Esophagus squamous epithelium (tissue), 5 donors: Measurements from ENCODE around the gene TMPRSS12. TPM values are rescaled to one million over a fixed set of nuclear protein-coding genes. Genes with fewer than 3 reads are reported as not detected.

Experiments used
- DNase-seq: peaks from one replicate; lab custom pipeline; 2025; lab: John Stamatoyannopoulos, UW
- H3K27ac ChIP-seq, 4 donors: fragments of 200-600 bp; sonication (generic); one replicate each; pipeline ENCODE4 v1.5.1; 2016 to 2019; ENCODE audit warnings: mild to moderate bottlenecking in 1 of 4
- H3K27me3 ChIP-seq, 4 donors: fragments of 200-600 bp; sonication (generic); 1 replicate in 3 of 4; 2 replicates in 1 of 4; pipeline versions ENCODE4 v1.5.1 to v1.6.0; 2017 to 2021; ENCODE audit warnings: antibody characterized with exemption in 1 of 4
- H3K36me3 ChIP-seq, 3 donors: fragments of 200-600 bp; sonication (generic); one replicate each; pipeline ENCODE4 v1.5.1; 2016 to 2019
- H3K4me1 ChIP-seq, 3 donors: fragments of 200-600 bp; sonication (generic); one replicate each; pipeline ENCODE4 v1.5.1; 2017 to 2019
- H3K4me3 ChIP-seq, 4 donors: fragments of 200-600 bp; sonication (generic); 1 replicate in 3 of 4; 2 replicates in 1 of 4; pipeline ENCODE4 v1.5.1; 2016 to 2019; ENCODE audit warnings: mild to moderate bottlenecking in 2 of 4, moderate library complexity in 1 of 4
- H3K9me3 ChIP-seq, 3 donors: fragments of 200-600 bp; sonication (generic); one replicate each; pipeline ENCODE4 v1.5.1; 2016 to 2019
- POLR2A ChIP-seq, 4 donors: fragments of 450-650 bp; IDR thresholded peaks; one replicate each; pipeline ENCODE4 v1.6.1; 2017; ENCODE audit warnings: antibody characterized with exemption in 4 of 4, mild to moderate bottlenecking in 4 of 4, moderate library complexity in 3 of 4
- WGBS, 2 donors: methylation state at CpG; one replicate each; pipeline ENCODE4 v1.1.5; 2018; 5-methylcytosine and 5-hydroxymethylcytosine counted together
- intact Hi-C: fragments of 100-400 bp; cut with DNase I; formaldehyde crosslinking; loops from one replicate; pipeline ENCODE4 v1.15.0; 2022
- total RNA-seq, 4 donors: library from RNA; depleted of rRNA; stranded (reverse); fragments of >200 nt; gene quantifications; one replicate each; pipeline ENCODE4 v1.1.0, GENCODE V29; 2016
- TF ChIP-seq, protein P1 (sequence below), 6 experiments: fragments of 450-650 bp in 4 of 6; fragments of 200-600 bp in 2 of 6; sonication (generic) in 2 of 6; IDR thresholded peaks; one replicate each; pipeline ENCODE4 v1.5.1; 2016 to 2019; ENCODE audit warnings: antibody characterized with exemption in 6 of 6, mild to moderate bottlenecking in 4 of 6, moderate library complexity in 4 of 6
- donor health status: DM: yes; HTN: yes; CAD: no.

TMPRSS12 gene
- total RNA-seq, 4 donors from 2014 or later = not detected

- H3K36me3 ChIP-seq = no peaks in the 10 kb centered on the region
- H3K4me3 ChIP-seq = no peak overlapping the region
- WGBS, 2 donors = 80 to 94% methylated on average over 2 to 3 of the region's 3 CpGs
- no peak for DNase-seq
- intact Hi-C loops = no loop called here
- H3K9me3 ChIP-seq = peaks cover 0 to 47% (median 35%) of the 10 kb centered on the region in 3 donors
- no peak overlapping the region for H3K27ac ChIP-seq
- peaks cover 0 to 4% (median 0%) of the 10 kb centered on the region in 3 donors for H3K4me1 ChIP-seq
- no peak for TF ChIP-seq POLR2A (IDR thresholded peaks at IDR 0.05)
- TF ChIP-seq, protein P1, sequence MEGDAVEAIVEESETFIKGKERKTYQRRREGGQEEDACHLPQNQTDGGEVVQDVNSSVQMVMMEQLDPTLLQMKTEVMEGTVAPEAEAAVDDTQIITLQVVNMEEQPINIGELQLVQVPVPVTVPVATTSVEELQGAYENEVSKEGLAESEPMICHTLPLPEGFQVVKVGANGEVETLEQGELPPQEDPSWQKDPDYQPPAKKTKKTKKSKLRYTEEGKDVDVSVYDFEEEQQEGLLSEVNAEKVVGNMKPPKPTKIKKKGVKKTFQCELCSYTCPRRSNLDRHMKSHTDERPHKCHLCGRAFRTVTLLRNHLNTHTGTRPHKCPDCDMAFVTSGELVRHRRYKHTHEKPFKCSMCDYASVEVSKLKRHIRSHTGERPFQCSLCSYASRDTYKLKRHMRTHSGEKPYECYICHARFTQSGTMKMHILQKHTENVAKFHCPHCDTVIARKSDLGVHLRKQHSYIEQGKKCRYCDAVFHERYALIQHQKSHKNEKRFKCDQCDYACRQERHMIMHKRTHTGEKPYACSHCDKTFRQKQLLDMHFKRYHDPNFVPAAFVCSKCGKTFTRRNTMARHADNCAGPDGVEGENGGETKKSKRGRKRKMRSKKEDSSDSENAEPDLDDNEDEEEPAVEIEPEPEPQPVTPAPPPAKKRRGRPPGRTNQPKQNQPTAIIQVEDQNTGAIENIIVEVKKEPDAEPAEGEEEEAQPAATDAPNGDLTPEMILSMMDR (IDR thresholded peaks at IDR 0.05) = no peak
- H3K27me3 ChIP-seq = no peaks in the 10 kb centered on the region
These were observed 73.6 kb downstream of the TMPRSS12 start for GRCh38 chr12:50916292-50916691.

GRCh38 chr12:50918584-50919316 lies 76.0 kb downstream of the TMPRSS12 start:
- H3K9me3 ChIP-seq = peaks cover 0 to 25% (median 20%) of the 10 kb centered on the region in 3 donors
- no peaks in the 10 kb centered on the region for H3K36me3 ChIP-seq
- no peak overlapping the region for H3K27ac ChIP-seq
- 75 to 85% methylated on average over 5 of the region's 5 CpGs for WGBS, 2 donors
- H3K4me3 ChIP-seq = no peak overlapping the region
- intact Hi-C loops = no loop called here
- DNase-seq = no peak
- no peak for TF ChIP-seq POLR2A (IDR thresholded peaks at IDR 0.05)
- TF ChIP-seq, protein P1 (IDR thresholded peaks at IDR 0.05) = no peak
- peaks cover 18 to 19% (median 18%) of the 10 kb centered on the region in 3 donors for H3K4me1 ChIP-seq
- no peaks in the 10 kb centered on the region for H3K27me3 ChIP-seq

DNA sequence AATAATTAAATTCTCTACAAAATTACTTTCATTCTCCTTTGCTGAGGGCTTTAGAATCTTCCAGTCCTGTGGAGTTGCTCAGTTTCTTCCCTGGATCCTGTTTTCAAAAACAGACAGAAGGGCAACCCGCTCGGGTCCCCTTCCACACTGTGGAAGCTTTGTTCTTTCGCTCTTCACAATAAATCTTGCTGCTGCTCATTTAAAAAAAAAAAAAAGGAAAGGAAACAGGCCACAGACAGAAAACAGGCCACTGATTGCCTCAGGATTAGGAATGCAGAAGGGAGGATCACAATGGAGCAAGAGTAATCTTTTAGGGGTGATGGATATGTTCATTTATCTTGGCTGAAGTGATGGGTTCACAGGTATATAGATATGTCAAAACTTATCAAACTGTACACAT lies 80.1 kb downstream of the TMPRSS12 start:
- TF ChIP-seq, protein P1 (IDR thresholded peaks at IDR 0.05) = no peak
- TF ChIP-seq POLR2A (IDR thresholded peaks at IDR 0.05) = no peak
- WGBS, 2 donors = 18 to 32% methylated on average over 3 of the region's 3 CpGs
- Histone ChIP-seq H3K9me3 (no peaks in the 10 kb centered on the region), H3K4me3 (peak overlapping the region in 3 of 4 donors; percentile 76 to 86 (median 85)), H3K27ac (peak overlapping the region; percentile 82 to 94 (median 88)), H3K27me3 (no peaks in the 10 kb centered on the region), H3K36me3 (no peaks in the 10 kb centered on the region), H3K4me1 (peaks cover 19 to 51% (median 22%) of the 10 kb centered on the region in 3 donors)
- DNase-seq = no peak
- intact Hi-C loops = no loop called here

DNA sequence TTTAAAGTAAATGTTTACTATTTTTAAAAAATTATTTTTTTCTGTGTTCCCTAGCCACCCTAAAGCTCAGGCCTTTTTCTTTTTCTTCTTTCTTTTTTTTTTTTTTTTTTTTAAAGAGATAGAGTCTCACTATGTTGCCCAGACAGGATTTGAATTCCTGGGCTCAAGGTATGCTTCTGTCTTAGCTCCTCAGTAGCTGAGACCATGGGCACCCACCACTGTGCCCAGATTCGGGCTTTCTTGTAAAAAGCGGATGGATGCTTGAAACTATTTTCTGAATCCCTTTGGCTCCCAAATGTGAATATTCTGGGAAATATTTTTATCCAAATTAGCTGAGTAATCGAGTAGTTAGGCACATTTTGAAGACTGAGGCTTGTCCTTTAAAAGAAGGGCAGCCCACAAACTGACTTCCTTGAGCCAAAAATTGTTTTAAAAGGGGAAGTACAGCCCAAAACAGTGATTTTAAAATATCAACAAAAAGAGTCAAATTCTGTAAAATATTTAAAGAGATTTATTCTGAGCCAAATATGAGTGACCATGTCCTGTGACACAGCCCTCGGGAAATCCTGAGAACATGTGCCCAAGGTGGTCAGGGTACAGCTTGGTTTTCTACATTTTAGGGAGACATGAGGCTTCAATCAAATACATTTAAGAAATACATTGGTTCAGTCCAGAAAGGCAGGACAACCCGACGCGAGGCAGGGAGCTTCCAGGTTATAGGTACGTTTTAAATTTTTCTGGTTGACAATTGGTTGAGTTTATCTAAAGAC lies 80.8 kb downstream of the TMPRSS12 start:
- H3K36me3 ChIP-seq = no peaks in the 10 kb centered on the region
- no peaks in the 10 kb centered on the region for H3K9me3 ChIP-seq
- intact Hi-C loops = no loop called here
- 17 to 18% methylated on average over 8 of the region's 8 CpGs for WGBS, 2 donors
- H3K27me3 ChIP-seq = no peaks in the 10 kb centered on the region
- H3K4me3 ChIP-seq = peak overlapping the region; percentile 60 to 86 (median 80)
- no peak for DNase-seq
- peaks cover 20 to 58% (median 30%) of the 10 kb centered on the region in 3 donors for H3K4me1 ChIP-seq
- no peak for TF ChIP-seq POLR2A (IDR thresholded peaks at IDR 0.05)
- peak overlapping the region; percentile 86 to 94 (median 88) for H3K27ac ChIP-seq

DNA sequence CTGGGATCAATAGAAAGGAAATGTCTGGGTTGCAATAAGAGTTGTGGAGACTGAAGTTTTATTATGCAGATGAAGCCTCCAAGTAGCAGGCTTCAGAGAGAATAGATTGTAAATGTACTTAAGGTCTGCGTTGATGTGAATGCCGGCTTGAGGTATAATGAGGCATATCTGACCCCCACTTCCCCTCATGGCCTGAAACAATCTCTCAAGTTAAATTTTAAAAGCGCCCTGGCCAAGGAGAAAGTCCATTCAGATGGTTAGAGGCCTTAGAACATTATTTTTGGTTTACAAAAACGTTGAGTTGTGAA lies 81.4 kb downstream of the TMPRSS12 start:
- H3K27me3 ChIP-seq = no peaks in the 10 kb centered on the region
- intact Hi-C loops = no loop called here
- TF ChIP-seq, protein P1 (IDR thresholded peaks at IDR 0.05) = no peak
- TF ChIP-seq POLR2A (IDR thresholded peaks at IDR 0.05) = no peak
- peak overlapping the region; percentile 60 to 86 (median 80) for H3K4me3 ChIP-seq
- DNase-seq = no peak
- no peaks in the 10 kb centered on the region for H3K36me3 ChIP-seq
- H3K9me3 ChIP-seq = no peaks in the 10 kb centered on the region
- H3K4me1 ChIP-seq = peaks cover 25 to 64% (median 35%) of the 10 kb centered on the region in 3 donors
- peak overlapping the region; percentile 86 to 94 (median 88) for H3K27ac ChIP-seq
- WGBS, 2 donors = 0% methylated on average over 4 of the region's 4 CpGs
